Measurements from ENCODE around the gene KAZN.

KAZN gene

DNA sequence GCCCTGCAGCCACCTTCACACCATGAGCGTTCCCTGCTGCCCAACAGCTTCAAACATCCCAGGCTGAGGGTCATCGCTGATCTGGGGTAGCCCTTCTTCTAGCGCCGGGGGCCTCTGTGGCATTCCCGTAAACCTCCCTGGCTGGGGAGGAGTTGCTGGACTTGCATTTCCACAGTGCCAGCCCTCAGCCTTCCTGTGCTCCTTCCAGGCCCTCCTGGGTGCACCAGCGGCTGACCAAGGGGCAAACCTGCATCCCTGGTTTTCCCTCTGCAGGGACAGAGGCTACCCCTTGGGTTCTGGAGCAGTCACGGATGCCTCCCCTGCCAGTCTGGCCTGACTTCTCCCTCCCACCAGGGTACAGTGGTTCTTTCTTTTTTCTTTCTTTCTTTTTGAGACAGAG lies 336.4 kb downstream of the KAZN start:
- DNase-seq (ENCODE audit: low read depth): no peak

- no peak for DNase-seq (ENCODE audit: low read depth)
Observed at GRCh38 chr1:14936815-14937214, 338.3 kb downstream of the KAZN start.

DNA sequence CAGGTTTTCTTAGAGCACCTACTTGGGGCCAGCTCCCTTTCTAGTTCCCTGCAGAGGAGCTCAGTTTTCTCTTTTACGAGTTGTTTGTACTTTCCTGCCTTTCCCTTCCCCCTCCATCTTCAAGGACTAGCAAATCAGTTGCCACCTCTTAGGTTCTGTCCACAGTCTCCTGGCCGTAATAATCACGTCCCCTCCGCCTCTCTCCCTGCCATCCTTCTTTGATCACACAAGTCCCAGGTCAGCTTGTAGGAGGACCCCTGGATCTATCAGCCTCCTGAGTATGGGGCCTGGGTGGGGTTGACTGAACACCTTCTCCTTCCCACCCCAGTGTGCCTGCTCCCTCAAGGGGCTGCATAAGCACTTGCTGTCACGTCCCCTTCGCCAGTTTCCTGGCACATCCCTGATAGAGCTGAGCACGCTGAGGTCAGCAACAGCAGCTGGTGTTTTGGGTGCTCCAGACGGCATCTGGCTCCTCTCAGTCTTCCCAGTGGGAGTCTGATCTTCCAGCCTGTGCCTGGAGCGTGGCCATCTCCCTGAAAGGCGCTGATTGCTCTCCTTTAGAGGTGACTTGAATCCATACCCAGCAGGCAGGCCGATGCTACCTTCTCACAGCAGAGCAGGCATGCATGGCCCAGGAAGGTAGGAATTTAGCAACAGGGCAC lies 338.9 kb downstream of the KAZN start:
- no peak for DNase-seq (ENCODE audit: low read depth)

DNA sequence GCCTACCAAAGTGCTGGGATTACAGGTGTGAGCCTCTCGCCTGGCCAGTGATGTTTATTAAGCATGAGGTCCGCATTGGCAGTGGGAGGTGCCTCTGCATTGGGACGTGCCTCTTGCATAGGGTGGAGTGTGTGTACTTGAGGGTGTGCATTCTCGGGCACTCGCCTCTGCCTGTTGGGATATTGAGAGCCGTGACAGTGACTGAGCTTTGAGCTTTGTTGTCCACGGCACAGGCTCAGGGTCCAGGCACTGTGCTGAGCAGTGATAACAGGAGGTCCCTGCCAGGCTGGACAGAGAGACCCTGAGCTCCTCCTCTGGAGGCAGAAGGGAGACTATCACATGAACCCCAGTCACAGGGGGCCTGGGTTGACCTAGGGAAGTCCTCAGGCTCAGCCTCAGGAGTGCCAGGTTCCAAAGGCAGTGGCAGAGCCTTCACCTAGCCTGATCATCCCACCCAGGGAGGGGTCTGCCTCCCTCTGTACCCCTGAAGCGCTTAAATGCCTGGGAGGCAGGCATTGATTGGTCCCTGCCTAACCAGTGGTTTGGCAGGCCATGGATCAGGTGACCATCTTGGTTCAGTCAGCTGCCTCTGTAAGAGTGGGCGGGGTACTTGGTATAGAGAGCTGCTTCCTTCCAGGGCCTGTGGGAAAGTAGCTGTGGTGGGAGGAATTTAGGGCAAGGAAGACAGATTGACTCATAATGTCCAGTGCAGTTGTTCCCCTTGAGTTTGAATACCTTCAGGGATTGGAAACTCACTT lies 341.2 kb downstream of the KAZN start:
- no peak for DNase-seq (ENCODE audit: low read depth)

DNA sequence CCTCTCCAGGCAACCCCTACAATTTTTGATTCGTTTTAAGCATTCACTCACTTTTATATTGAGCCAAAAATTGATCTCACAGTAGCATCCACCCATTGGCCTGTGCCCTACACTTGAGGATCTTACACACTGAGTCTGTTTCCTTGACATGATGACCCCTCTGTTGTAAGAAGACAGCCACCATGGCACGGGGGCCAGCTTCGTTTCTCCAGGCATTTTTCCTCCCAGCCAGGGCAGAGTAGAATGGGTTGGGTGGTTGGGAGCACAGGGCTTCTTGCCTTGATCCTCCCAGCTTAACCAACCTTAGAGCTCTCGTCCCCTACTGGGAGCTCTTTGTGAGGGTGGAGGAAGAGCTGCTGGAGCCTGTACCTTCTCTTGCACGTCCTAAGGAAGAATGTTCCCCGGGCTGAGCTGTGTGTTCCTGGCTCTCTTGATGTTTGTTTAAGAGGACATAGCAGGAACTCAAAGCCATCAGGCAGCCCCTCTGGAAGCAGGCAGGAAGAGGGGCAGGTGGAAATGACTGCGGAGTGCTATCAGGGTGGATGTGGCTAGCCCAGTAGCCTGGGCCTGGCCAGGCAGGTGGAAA lies 341.9 kb downstream of the KAZN start:
- no peak for DNase-seq (ENCODE audit: low read depth)

- no peak for DNase-seq (ENCODE audit: low read depth)
Observed at GRCh38 chr1:14941864-14942263, 343.4 kb downstream of the KAZN start.

DNA sequence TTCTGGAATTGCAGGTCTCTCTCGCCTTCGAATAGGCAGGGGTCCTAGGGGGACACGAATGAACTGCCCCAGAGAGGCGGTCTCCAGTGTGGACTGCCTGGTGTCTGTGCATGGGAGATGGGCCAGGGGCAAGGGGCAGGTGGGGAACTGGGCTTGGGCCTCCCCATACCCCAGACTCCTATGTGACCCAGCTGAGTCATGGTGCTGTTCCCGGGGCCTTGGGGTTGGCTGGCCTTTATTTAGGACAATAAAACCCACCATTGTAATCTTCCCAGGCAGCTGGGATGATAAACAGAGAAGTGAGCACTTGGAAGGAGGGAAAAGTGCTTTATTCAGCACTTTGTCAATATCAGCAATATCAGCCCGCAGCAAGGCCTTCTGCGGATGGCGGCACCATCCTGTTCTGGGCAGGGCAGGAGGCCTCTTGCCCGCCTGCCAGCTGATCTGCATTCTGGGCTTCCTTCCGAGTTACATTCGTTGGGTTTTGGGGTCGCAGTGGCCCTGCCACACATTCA lies 346.0 kb downstream of the KAZN start:
- DNase-seq (ENCODE audit: low read depth): no peak

- DNase-seq (ENCODE audit: low read depth): no peak
Observed at GRCh38 chr1:14945132-14946010, 346.9 kb downstream of the KAZN start.

- DNase-seq (ENCODE audit: low read depth): no peak
Observed at GRCh38 chr1:14946011-14946359, 347.5 kb downstream of the KAZN start.

- no peak for DNase-seq (ENCODE audit: low read depth)
Observed at GRCh38 chr1:14946684-14947238, 348.3 kb downstream of the KAZN start.

DNA sequence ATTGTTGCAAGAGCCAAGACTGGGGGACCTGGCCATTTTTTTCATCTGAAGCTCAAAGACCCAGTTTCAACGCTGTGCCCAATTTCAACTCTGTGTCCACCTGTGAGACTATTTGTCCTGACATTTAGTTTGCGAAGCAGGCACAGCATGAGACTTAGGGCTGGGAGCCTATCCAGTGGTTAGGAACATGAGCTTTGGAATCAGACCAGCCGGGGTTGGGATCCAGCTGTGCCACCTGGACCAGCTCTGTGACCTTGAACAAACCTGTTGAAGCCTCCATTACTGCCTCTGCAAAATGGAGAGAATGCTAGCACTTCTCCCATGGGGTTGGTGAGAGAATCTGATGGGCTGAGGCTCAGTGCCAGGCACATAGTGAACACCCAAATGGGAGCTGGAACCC lies 348.9 kb downstream of the KAZN start:
- no peak for DNase-seq (ENCODE audit: low read depth)

DNA sequence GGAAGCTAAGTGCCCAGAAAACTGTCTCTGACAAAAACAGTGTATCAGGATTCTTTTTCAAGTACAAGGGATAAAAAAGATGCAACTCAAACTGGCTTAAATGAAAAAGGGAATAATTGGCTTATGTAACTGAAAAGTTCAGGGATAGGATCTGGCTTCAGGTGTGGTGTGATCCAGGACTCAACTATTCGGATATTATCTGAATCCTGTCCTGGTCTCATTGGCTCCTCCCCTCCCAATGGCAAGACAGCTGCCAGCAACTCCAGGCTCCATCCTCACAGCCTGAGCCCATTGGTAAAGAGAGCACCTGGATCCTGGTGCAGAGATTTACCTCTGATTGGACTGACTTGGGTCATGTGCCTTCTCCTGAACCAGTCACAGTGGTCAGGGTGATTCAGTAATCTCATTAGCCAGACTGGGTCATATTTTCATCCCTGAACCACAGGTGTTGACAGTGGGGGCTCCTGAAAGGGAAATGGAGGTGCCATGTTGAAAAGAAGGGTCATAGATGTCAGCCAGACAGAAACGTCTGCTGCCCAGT lies 349.7 kb downstream of the KAZN start:
- no peak for DNase-seq (ENCODE audit: low read depth)

DNA sequence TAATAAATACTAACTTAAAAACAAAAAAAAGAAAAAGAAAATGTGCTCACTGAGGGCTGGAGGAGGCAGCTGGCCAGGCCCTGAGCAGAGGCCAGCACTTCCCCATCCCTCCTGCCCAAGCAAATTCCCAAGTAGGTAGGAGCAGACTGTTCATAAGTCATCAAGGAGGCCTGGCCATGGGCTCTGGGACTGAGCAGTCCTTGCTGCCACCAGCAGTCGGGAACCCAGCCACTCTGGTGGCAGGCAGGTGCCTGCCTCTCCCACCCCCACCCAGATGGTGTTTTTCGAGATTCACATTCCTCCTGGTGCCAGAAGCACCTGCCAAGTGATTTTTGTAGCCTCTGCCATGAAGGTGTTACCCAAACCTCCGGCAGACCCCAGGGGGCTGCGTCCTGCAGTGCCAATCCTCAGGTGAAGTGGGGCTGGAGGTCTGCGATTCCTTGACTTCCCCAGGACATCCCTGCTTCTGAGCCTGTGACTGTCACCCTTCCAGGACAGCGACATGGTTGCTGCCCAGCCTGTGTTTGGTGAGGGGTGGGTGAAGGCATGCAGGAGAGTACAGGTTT lies 350.9 kb downstream of the KAZN start:
- no peak for DNase-seq (ENCODE audit: low read depth)

DNA sequence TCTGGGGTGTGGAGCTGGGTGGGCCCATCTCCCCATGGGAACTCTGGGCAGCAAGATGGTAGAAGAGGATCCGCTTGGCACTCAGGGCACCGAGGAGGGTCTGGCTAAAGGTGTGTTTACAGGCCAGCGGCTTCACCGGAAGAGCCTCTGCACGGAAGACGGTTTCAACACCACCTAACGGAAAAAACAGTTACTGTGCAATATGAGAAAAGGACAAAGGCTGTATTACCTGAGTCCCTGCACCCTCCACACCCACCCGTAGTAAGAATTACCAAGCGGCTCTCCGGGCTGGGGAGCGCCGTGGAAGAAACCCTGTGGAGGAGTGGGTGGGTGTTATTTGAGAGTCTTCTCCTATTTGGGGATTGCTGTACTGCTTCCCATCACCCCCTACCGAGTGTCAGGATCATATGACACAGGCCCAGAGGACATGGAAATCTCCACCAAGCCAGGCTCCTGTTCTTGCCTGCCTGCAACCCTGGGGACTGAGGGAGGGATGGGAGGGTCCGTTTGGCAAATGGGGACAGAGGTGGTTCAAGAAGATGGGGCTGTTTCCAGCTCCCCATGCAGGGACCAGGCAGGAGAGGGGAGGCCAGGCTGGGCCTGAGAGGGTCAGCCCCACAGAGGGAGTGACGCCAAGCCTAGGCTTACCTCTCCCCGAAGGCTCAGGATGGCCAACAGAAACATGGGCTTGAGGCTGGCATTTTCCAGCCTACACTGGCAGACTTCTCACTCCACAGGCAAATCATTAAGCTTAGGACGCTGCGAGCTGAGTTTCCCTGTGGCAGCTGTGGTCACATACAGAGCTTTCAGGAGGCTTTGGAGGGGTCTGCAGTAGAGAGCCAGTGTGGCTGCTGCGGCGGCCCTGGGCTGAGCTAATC lies 351.6 kb downstream of the KAZN start:
- no peak for DNase-seq (ENCODE audit: low read depth)

DNA sequence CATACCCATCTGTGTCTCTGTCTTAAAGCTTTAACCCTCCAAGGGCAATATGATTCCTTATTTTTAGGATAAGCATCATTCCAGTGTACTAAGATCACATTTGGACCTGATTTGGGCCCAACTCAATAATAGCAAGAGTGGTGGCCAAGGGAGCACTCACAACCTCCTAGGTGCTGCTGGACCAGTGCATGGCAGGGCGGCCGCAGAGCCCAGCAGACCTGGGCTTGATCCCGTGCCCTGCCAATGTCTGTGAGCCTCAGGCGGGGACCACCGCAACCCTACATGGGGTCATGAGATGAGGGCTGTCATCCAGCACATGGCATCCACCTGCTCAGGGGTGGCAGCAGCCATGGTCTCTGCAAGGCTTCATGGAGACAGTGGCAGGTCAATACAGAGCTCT lies 353.3 kb downstream of the KAZN start:
- no peak for DNase-seq (ENCODE audit: low read depth)

- no peak for DNase-seq (ENCODE audit: low read depth)
Observed at GRCh38 chr1:14952626-14953314, 354.3 kb downstream of the KAZN start.

DNA sequence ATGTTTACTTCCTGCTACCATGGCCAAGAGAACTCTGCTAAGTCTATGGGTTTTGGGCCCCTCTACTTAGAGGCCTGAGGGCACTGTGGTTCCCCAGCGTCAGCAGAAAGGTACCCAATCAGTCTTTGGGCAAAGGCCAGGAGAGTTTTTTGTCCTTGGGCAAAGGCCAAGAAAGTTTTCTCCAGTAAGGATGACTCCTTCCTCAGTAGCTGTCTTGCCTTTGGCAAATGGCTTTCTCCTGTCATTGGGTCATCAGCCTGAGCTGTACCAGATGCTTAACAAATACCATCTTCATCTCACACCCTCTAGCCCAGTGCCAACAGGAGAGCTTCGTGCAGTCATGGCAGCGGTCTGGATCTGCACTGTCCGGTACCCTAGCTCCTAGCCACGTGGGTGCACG lies 355.7 kb downstream of the KAZN start:
- no peak for DNase-seq (ENCODE audit: low read depth)

DNA sequence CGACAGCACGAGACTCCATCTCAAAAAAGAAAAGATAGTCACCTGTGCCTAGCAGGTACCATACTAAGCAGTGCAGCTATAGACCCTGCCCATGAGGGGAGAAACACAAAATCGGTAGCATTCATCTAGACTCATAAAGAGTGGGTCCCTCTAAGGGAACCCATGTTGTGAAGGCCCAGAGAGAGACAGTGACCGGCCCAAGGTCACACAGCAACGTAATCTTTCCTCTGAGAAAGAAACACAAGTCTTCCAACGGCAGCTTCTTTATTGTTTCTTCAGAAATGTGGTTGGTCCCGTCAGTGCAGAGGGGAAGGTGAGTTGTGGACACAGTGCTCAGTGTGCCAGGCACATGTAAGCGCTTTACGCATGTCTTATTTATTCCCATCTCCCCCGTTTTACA lies 356.4 kb downstream of the KAZN start:
- DNase-seq (ENCODE audit: low read depth): no peak

- DNase-seq (ENCODE audit: low read depth): no peak
Observed at GRCh38 chr1:14955402-14955801, 356.9 kb downstream of the KAZN start.

GRCh38 chr1:14955976-14956375 lies 357.5 kb downstream of the KAZN start:
- no peak for DNase-seq (ENCODE audit: low read depth)
